GM10266 (cell line): Measurements from ENCODE around the gene UNC5B.

ENCODE experiments used
- DNase-seq: peaks from one replicate; pipeline ENCODE4 v3.0.0; 2012; ENCODE audit errors: extremely low spot score
- CTCF ChIP-seq: IDR thresholded peaks from 2 replicates; pipeline ENCODE4 v1.5.1; 2012; ENCODE audit warnings: mild to moderate bottlenecking, low read depth; ENCODE audit not compliant: control insufficient read depth, insufficient read depth; ENCODE audit errors: missing control alignments

UNC5B gene

GRCh38 chr10:71262027-71262426, 49.7 kb downstream of the UNC5B start:
- DNase-seq, result no peak
- no peak for TF ChIP-seq CTCF

- TF ChIP-seq CTCF, result no peak
- no peak for DNase-seq
These were observed 50.4 kb downstream of the UNC5B start for GRCh38 chr10:71262817-71263216.

GRCh38 chr10:71263376-71263775, 51.0 kb downstream of the UNC5B start:
- DNase-seq, result no peak
- TF ChIP-seq CTCF, result no peak

GRCh38 chr10:71264345-71265200, 52.2 kb downstream of the UNC5B start:
- TF ChIP-seq CTCF, result no peak
- DNase-seq, result no peak

GRCh38 chr10:71265201-71265575, 52.8 kb downstream of the UNC5B start:
- no peak for DNase-seq
- TF ChIP-seq CTCF, result no peak

GRCh38 chr10:71265618-71266146, 53.3 kb downstream of the UNC5B start:
- no peak for TF ChIP-seq CTCF
- DNase-seq, result no peak
